Esophagus (tissue), 2 donors: ENCODE data around the gene BCKDK. TPM values are rescaled to one million over a fixed set of nuclear protein-coding genes. Genes with fewer than 3 reads are reported as not detected.

Experiments
- H3K27ac ChIP-seq, 2 donors: one replicate each; pipeline ENCODE4 v1.5.1; 2013; ENCODE audit warnings: low read depth in 2 of 2, mild to moderate bottlenecking in 2 of 2, inconsistent platforms in 1 of 2, low read length in 1 of 2, moderate library complexity in 1 of 2
- H3K27me3 ChIP-seq, 2 donors: one replicate each; pipeline ENCODE4 v1.6.1; 2013; ENCODE audit warnings: low read length in 2 of 2, control low read depth in 1 of 2, mild to moderate bottlenecking in 1 of 2; ENCODE audit not compliant: insufficient read depth in 2 of 2, control insufficient read depth in 1 of 2
- H3K36me3 ChIP-seq, 2 donors: one replicate each; pipeline ENCODE4 v1.6.1; 2013; ENCODE audit warnings: low read length in 1 of 2; ENCODE audit not compliant: control insufficient read depth in 2 of 2, insufficient read depth in 2 of 2
- H3K4me1 ChIP-seq, 2 donors: one replicate each; pipeline ENCODE4 v1.6.1; 2013; ENCODE audit warnings: low read length in 1 of 2; ENCODE audit not compliant: control insufficient read depth in 2 of 2, insufficient read depth in 2 of 2
- H3K4me3 ChIP-seq, 2 donors: one replicate each; pipeline ENCODE4 v1.5.1; 2013; ENCODE audit warnings: low read length in 2 of 2, mild to moderate bottlenecking in 2 of 2, low read depth in 1 of 2, moderate library complexity in 1 of 2
- H3K9me3 ChIP-seq, 2 donors: one replicate each; pipeline ENCODE4 v1.6.1; 2013; ENCODE audit warnings: mild to moderate bottlenecking in 2 of 2, low read depth in 1 of 2, low read length in 1 of 2, moderate library complexity in 1 of 2; ENCODE audit not compliant: control insufficient read depth in 2 of 2, insufficient read depth in 1 of 2
- WGBS, 2 donors: extraction: QIAGEN DNeasy Blood & Tissue Kit; methylation state at CpG; one replicate each; pipeline ENCODE4 v1.1.7; 2013; 5-methylcytosine and 5-hydroxymethylcytosine counted together
- polyA plus RNA-seq, 2 donors: library from polyadenylated mRNA; stranded (reverse); fragments of 200-250 nt; gene quantifications; one replicate each; pipeline ENCODE4 v1.2.3, GENCODE V29; 2013
- donor health status: healthy with polysubstance abuse.
- donor health status: Bipolar disorder and iron deficiency.

The BCKDK gene
- polyA plus RNA-seq, 2 donors = 13.0 to 23.1 TPM

DNA sequence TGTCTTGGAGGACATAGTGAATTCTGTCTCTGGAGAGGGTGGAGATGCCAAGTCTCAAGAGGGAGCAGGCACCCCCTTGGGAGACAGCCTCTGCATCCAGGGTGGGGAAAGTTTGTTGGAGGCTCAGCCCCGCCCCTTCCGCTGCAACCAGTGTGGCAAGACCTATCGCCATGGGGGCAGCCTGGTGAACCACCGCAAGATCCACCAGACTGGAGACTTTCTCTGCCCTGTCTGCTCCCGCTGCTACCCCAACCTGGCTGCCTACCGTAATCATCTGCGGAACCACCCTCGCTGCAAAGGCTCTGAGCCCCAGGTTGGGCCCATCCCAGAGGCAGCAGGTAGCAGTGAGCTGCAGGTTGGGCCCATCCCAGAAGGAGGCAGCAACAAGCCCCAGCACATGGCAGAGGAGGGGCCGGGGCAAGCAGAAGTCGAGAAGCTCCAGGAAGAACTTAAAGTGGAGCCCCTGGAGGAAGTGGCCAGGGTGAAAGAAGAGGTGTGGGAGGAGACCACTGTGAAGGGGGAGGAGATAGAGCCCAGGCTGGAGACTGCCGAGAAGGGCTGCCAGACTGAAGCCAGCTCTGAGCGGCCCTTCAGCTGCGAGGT lies 28.7 kb upstream of the BCKDK start:
- 82 to 88% methylated on average over 13 of the region's 13 CpGs for WGBS, 2 donors
- H3K27me3 ChIP-seq = no peaks in the 10 kb centered on the region
- H3K4me1 ChIP-seq = peaks cover 0 to 5% of the 10 kb centered on the region in 2 donors
- no peak overlapping the region for H3K27ac ChIP-seq
- peaks cover 15 to 57% of the 10 kb centered on the region in 2 donors for H3K36me3 ChIP-seq
- H3K9me3 ChIP-seq = no peaks in the 10 kb centered on the region
- H3K4me3 ChIP-seq = no peak overlapping the region

DNA sequence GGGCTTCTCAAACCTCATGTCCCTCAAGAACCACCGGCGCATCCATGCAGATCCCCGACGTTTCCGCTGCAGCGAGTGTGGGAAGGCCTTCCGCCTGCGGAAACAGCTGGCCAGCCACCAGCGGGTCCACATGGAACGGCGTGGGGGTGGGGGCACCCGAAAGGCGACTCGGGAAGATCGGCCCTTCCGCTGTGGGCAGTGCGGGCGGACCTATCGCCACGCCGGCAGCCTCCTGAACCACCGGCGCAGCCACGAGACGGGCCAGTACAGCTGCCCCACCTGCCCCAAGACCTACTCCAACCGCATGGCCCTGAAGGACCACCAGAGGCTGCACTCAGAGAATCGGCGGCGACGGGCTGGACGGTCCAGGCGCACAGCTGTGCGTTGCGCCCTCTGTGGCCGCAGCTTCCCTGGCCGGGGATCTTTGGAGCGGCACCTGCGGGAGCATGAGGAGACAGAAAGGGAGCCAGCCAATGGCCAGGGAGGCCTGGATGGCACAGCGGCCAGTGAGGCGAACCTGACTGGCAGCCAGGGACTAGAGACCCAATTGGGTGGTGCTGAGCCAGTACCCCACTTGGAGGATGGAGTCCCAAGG lies 28.1 kb upstream of the BCKDK start:
- H3K9me3 ChIP-seq = no peaks in the 10 kb centered on the region
- no peaks in the 10 kb centered on the region for H3K27me3 ChIP-seq
- H3K4me1 ChIP-seq = peaks cover 0 to 5% of the 10 kb centered on the region in 2 donors
- H3K36me3 ChIP-seq = peaks cover 15 to 60% of the 10 kb centered on the region in 2 donors
- WGBS, 2 donors = 94 to 95% methylated on average over 40 of the region's 40 CpGs
- H3K4me3 ChIP-seq = no peak overlapping the region
- no peak overlapping the region for H3K27ac ChIP-seq

DNA sequence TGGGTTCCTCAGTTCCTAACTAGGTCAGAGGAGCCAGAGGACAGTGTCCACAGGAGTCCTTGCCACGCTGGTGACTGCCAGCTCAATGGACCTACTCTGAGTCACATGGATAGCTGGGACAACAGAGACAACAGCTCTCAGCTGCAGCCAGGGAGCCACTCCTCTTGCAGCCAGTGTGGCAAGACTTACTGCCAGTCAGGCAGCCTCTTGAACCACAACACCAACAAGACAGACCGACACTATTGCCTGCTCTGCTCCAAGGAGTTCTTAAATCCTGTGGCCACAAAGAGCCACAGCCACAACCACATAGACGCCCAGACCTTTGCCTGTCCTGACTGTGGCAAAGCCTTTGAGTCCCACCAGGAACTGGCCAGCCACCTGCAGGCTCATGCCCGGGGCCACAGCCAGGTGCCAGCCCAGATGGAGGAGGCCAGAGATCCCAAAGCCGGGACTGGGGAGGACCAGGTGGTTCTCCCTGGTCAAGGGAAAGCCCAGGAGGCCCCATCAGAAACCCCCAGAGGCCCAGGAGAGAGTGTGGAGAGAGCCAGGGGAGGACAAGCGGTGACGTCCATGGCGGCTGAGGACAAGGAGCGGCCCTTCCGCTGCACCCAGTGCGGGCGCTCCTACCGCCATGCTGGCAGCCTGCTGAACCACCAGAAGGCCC lies 27.3 kb upstream of the BCKDK start:
- Histone ChIP-seq H3K27me3 (no peaks in the 10 kb centered on the region), H3K27ac (no peak overlapping the region), H3K4me3 (no peak overlapping the region), H3K36me3 (peaks cover 15 to 61% of the 10 kb centered on the region in 2 donors), H3K4me1 (peaks cover 0 to 5% of the 10 kb centered on the region in 2 donors), H3K9me3 (no peaks in the 10 kb centered on the region)
- 90 to 92% methylated on average over 13 of the region's 13 CpGs for WGBS, 2 donors

DNA sequence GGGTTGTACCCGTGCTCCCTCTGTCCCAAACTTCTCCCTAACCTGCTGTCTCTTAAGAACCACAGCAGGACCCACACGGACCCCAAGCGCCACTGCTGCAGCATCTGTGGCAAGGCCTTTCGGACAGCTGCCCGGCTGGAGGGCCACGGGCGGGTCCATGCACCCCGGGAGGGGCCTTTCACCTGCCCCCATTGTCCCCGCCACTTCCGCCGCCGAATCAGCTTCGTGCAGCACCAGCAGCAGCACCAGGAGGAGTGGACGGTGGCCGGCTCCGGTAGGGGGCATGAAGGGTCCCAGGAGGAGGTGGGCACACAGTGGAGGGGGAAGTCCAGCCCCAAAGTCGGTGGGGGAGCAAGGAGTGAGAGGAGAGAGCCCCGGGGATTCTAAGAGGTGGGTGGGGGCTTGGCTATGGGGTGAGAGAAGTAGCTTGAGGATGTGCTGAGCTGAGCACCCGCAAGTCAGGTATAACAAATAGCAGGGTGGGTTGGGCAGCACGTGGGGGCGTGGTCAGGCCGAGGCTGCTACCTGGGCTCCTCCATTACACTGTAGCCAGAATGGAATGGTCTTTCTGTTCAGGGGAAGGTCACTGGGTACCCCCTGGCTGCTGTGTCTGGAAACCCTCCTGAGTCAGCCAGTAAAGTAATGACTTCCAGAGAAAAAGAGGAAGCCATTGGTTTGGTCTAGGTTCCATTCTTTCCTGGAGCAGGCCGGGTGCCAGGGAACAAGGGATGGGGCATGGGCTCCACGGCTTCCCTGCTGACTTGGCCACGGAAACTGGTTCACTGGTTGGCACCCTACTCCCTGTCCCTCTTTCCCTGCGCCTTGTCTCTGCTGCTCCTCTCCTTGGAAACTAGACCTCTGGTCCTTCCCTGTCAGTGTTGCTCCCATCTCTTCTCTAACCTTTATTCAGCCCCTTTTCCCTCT lies 26.5 kb upstream of the BCKDK start:
- Histone ChIP-seq H3K9me3 (no peaks in the 10 kb centered on the region), H3K27me3 (no peaks in the 10 kb centered on the region), H3K27ac (no peak overlapping the region), H3K36me3 (peaks cover 13 to 59% of the 10 kb centered on the region in 2 donors), H3K4me1 (peaks cover 0 to 3% of the 10 kb centered on the region in 2 donors), H3K4me3 (no peak overlapping the region)
- 79 to 83% methylated on average over 26 of the region's 26 CpGs for WGBS, 2 donors

DNA sequence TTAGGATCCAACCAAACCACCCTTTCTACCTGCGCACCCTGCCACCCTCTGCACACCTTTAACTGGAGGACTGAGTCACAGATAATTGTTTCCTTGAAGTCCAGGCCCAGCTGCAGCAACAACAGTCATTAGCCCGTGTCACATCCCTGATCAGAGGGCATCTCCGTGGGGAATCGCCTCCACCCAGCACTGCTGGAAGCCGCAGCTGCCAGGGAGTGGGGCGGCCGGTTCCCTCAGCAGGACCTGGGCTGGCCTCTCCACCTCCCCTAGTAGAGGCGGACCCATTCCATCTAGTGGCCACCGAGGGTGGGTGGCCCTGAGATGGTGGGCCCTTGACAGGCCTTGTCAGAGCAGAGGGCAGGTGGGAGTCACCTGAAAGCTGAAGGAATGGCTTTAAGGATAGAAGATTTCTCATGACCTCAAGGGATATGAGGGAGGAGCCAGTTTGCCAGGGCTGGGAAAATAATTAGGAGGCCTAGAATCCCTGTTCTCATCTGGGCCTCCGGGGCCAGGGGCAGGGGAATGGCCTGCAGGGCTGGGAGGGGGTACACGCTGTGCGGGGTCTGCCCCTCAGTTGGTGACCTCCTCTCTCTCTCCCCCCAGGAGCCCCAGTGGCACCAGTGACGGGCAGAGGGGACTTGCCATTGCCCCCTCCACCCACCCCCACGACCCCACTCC lies 25.7 kb upstream of the BCKDK start:
- Histone ChIP-seq H3K27me3 (no peaks in the 10 kb centered on the region), H3K9me3 (no peaks in the 10 kb centered on the region), H3K4me1 (peaks cover 0 to 3% of the 10 kb centered on the region in 2 donors), H3K27ac (no peak overlapping the region), H3K36me3 (peaks cover 6 to 51% of the 10 kb centered on the region in 2 donors), H3K4me3 (no peak overlapping the region)
- 75 to 79% methylated on average over 13 to 14 of the region's 14 CpGs for WGBS, 2 donors

DNA sequence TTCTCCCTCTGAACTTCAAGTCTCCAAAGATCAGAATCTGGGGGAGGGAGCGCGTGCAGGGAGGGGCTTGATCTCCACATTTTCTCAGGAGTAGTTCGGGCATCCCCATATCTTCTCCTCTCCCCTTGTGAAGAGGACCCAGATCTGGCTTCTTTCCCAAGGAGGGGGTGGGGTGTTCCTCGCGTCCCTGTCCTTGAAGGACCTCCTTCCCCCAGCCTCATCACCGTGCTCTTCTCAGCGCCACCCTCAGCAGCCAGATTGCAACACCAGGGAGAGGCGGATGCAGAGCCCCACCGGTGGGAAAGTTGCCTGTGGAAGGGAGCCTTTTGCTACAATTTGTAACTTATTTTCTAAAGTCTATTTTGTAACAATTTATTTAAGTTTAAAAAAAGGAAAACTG lies 25.1 kb upstream of the BCKDK start:
- Histone ChIP-seq H3K27me3 (no peaks in the 10 kb centered on the region), H3K4me3 (no peak overlapping the region), H3K9me3 (no peaks in the 10 kb centered on the region), H3K27ac (no peak overlapping the region), H3K4me1 (peaks cover 0 to 3% of the 10 kb centered on the region in 2 donors), H3K36me3 (peaks cover under 1 to 45% of the 10 kb centered on the region in 2 donors)
- WGBS, 2 donors = 69 to 72% methylated on average over 9 of the region's 9 CpGs

DNA sequence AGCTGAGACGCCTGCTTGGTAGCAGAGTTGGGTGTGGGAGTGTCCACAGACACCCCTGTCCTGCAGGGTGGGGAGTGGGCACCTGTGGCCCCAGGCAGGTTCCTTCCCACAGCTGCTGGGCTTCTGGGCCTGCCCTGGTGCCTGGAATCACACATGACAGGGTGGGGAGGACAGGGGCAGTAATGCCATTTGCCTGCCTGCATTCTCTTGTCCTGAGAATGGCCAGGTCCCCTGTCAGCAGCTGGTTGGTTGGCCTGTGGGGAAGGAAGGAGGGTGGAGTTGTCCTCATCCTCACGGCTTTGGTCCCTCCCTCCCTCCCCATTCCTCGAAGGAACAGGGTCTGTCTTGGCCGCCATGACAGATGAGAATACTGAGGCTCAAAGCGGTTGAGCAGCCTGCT lies 24.6 kb upstream of the BCKDK start:
- peaks cover 0 to 3% of the 10 kb centered on the region in 2 donors for H3K4me1 ChIP-seq
- no peaks in the 10 kb centered on the region for H3K27me3 ChIP-seq
- H3K36me3 ChIP-seq = peaks cover 0 to 40% of the 10 kb centered on the region in 2 donors
- H3K27ac ChIP-seq = no peak overlapping the region
- H3K9me3 ChIP-seq = no peaks in the 10 kb centered on the region
- H3K4me3 ChIP-seq = no peak overlapping the region
- WGBS, 2 donors = 70 to 71% methylated on average over 4 to 5 of the region's 5 CpGs

DNA sequence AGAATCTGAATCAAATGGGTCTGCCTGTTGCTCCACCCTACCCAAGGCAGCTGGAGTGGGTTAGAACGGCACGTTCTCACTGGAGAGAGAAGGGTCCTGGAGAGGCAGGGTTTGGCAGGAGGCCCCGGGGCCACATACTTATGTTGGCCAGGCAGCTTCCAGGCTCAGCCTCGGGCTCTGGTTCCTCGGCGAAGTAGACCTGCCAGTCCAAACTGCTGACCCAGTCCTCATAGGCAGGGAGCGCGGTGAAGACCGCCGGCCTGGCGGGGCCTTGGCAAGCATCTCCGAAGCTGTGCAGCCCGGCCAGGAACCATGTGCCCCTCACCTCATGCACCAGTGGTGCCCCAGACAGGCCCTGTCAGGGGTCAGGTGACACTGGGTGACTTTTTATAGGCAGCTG lies 24.2 kb upstream of the BCKDK start:
- Histone ChIP-seq H3K27me3 (no peaks in the 10 kb centered on the region), H3K36me3 (peaks cover 0 to 38% of the 10 kb centered on the region in 2 donors), H3K4me1 (peaks cover 0 to 3% of the 10 kb centered on the region in 2 donors), H3K4me3 (no peak overlapping the region), H3K27ac (no peak overlapping the region), H3K9me3 (no peaks in the 10 kb centered on the region)
- WGBS, 2 donors = 83 to 87% methylated on average over 13 of the region's 13 CpGs
